Ecto neural progenitor cell (in vitro differentiated cells): ENCODE data around the gene GLIPR2.

Experiments
- DNase-seq: peaks from one replicate; pipeline ENCODE4 v3.0.0-alpha.2; 2018; ENCODE audit warnings: low spot score

The GLIPR2 gene

GRCh38 chr9:36194326-36195000, 57.9 kb downstream of the GLIPR2 start:
- DNase-seq, result no peak

- DNase-seq, result no peak
These were observed 68.5 kb downstream of the GLIPR2 start for GRCh38 chr9:36204906-36205547.

- DNase-seq, result no peak
These were observed 70.5 kb downstream of the GLIPR2 start for GRCh38 chr9:36207016-36207415.

- no peak for DNase-seq
These were observed 71.0 kb downstream of the GLIPR2 start for GRCh38 chr9:36207546-36208012.

GRCh38 chr9:36208521-36209253, 72.2 kb downstream of the GLIPR2 start:
- DNase-seq, result no peak

GRCh38 chr9:36210722-36211121, 74.2 kb downstream of the GLIPR2 start:
- DNase-seq, result no peak

- DNase-seq, result no peak
These were observed 75.0 kb downstream of the GLIPR2 start for GRCh38 chr9:36211510-36211909.

GRCh38 chr9:36213387-36213786, 76.9 kb downstream of the GLIPR2 start:
- DNase-seq, result no peak
